ENCODE measurements around the gene MFSD11.
A peak's percentile ranks its signal among the peaks of the same experiment; 100 is the strongest.
"Not testable (repeated sequence)": the region's sequence is repeated elsewhere in the genome, so short reads cannot be mapped to it uniquely, and the experiment has no call there.

MFSD11 gene

DNA sequence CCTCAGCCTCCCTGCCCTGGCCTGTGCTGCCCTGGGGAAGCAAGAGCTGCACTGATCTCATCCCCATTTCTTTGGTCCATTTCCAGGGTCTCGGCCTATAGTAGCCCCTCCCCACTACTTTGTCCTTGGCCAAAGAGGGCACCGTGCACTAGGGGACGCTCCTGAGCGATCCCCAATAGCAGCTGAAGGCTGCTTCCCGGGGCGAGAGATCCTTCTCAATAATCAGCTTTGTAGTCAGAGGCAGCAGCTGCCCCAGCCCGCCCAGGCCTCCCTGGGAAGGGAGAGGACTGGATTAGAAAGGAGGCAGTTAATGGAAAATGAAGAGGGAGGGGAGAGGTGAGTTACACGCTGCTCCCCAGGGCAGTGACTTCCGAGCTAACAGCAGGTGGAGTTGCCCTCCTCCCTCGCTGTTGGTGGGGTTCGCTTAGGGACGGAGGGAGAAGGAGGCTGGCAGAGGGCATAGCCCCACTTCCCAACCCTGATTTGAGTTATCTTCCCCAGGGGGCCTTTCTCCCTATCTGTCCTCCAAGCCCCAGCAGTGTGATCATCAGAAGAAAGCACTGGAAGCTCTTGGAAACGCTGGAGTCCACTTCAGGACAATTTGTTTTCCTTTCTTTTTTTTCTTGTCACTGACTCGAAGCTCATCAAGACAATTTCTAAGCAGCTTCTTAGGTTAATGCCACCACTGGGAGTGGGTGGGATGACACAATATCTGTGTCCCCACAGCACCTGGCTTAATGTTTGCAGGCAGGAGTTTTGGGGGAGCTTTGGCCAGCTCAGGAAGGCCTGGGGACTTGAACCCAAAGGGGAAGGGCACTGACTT, 29.7 kb upstream of the MFSD11 start:
- DNase-seq (ENCODE audit: low spot score) (no peak), FAIRE-seq (no peak)

- DNase-seq (ENCODE audit: low spot score) (peak; percentile 92), FAIRE-seq (peak; percentile 42)
Measured at GRCh38 chr17:76709077-76709950, 28.6 kb upstream of the MFSD11 start.

DNA sequence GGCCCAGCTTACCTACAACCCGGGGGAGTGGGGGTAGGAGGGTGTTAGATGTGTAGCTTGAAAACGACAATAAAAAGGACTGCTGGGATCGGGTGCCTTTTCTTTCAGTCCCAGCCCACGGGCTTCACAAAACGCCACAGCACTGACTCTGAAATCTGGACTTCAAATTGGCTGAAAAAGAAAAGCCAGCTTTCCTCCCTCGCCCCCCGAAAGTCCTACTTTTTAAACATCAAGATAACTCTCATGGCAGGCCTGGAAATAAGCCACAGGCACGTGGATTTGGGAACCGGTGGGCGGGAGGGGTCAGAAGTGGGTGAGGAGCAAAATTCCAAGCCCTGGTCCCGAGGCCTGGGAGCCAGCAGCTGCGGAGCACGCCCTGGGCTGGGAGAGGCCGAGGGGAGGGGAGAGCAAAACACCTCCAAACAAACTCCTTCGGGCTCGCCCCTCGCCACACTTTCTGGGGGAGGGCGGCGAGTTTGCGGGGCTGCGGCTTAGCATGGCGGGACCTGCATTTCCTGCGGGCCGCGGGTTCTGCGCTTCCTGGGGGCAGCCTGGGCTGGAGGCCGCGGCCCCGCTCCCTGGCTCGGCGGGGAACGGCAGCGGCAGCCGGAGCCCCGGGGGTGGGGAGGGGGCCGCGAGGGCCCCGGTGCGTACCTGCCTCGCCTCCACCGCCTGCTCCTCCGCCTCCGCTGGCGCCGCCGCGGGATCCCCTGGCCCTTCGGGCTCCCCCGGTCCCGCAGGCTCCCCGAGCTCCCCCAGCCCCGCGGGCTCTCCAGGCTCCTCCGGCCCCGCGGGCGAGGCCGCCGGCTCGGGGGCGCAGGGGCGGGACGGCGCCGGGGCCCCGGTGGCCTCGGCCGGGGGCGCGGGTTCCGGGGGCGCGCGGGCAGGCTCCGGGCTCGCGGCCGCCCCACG, 27.7 kb upstream of the MFSD11 start:
- FAIRE-seq = not testable (repeated sequence)
- DNase-seq (ENCODE audit: low spot score) = peak; percentile 40

- DNase-seq (ENCODE audit: low spot score) = peak; percentile 93
- FAIRE-seq = peak; percentile 85
Measured at GRCh38 chr17:76710863-76711611, 26.9 kb upstream of the MFSD11 start, which contains the start of gene MXRA7. MXRA7 (minus strand) TSS chr17:76710965; CDS start chr17:76710946, 19 bp downstream.

DNA sequence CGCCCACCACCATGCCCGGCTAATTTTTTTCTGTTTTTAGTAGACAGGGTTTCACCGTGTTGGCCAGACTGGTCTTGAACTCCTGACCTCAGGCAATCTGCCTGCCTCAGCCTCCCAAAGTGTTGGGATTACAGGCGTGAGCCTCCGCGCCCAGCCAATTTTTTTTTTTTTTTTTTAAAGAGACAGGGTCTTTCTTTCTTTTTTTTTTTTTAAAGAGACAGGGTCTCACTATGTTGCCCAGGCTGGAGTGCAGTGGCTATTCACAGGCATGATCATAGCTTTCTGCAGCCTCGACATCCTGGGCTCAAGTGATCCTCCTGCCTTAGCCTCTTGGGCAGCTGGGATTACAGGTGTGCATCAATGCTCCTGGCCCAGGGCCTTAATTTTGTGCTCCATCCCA, 25.6 kb upstream of the MFSD11 start:
- not testable (repeated sequence) for DNase-seq (ENCODE audit: low spot score); FAIRE-seq

DNA sequence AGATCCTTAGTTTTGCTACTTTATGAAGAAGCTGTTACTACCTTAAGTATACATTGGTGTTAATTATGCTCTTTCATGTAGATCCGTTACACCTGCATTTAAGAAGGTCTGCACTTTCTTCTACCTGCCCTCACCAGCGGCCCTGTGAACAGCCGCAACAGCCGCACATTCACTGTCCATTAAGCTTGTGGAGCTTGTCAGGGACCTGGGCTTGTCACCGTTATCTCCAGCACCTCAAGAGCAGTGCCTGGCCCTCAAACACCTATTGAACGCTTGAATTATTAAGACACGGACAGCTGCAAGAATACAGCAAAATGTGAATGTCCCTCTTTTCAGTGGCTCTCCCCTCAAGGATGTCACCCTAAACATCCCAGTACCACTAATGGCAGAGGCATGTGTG, 24.2 kb upstream of the MFSD11 start:
- DNase-seq (ENCODE audit: low spot score) (no peak), FAIRE-seq (no peak)

GRCh38 chr17:76714336-76714735, 23.6 kb upstream of the MFSD11 start:
- no peak for DNase-seq (ENCODE audit: low spot score)
- FAIRE-seq = no peak

DNA sequence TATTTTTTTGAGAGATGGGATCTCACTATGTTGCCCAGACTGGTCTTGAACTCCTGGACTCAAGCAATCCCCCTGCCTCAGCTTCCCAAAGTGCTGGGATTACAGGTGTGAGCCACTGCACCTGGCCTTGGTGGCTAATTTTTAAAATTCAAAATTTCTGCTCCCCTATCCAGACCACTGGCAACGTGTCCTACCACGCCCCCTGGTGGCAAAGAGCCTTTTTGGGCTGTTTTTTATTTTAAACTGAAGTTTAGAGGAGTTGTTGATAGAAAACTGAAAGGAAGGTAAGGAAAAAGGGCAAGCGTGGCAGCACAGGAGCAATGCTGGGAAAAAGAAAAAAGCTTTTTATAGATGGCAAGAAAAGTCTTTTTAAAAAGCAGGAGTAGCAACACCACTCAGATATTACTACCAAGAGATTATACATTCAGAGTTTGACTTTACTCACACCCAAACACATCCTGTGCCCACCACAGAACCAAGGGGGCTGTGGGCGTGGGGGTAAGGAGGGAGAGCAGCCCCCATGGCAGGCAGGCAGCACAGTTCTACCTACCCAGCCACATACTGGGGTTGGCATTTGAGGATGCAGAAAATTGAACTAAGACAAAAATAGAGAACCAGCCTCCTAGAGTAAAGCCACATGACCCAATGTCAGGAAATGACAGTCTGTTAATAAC, 23.0 kb upstream of the MFSD11 start:
- FAIRE-seq (no peak), DNase-seq (ENCODE audit: low spot score) (peak; percentile 65)

DNA sequence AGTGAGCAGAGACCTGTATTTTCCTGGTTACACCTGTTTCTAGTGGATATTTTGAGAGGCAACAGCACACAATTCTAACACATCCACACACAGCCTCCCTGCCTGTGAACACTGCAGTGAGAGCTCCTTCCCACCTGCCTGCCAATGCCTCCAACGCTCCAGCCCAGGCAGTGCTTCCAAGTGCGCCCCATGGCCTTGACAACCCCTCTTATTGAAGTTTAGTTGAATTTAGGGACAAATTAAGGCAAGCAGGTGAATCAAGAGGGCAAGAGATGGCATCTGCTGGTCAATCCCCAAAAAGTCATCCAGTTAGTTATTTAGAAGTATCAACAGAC, 22.5 kb upstream of the MFSD11 start:
- no peak for DNase-seq (ENCODE audit: low spot score)
- no peak for FAIRE-seq

DNA sequence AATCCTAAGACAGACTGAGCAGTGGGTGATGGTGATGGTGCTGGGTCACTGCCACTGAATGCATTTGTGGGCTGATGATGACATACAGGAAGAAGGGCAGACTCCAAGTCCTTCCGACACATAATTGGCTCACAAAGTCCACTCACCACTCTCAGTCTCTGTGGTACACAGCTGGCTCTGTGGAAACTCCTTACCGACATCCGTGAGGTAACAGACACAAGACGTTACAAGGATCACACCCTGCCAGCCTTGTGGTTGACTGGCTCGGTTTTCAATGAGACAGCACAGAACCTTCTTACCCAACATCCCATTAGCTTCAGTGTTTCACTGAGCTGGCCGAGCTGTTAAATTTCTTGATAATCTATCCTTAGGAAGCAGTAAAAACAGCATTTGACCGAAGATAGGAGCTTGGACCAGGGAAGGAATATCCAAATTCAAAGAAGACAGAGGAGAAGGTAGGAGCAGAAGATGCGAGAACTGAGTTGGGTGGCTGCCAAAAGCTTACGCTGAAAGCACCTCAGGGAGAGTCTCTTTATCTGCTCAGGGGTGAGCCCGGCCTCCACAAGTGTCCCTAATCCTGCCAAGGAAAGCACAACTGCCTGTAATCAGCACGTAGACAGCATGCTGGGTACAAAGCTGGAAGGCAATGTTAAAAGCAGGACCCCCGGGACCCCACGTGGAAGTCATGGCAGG, 21.6 kb upstream of the MFSD11 start:
- FAIRE-seq (no peak), DNase-seq (ENCODE audit: low spot score) (no peak)

DNA sequence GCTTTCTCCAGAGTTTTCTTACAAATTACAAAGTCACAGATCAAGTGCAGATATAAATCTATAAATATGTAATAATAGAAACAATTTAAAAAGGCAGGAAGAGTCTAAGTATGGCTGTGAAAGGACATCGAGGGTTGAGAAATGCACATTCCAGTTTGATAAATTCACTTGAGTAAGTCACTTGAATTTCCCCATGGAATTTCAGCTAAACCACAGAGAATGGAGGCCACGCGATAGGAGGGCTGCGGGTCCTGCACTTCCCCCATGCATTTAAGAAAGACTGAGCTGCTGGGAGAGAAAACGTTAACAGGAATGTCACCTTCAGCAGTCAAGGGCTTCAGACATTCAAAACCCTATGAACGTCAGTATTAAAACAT, 21.1 kb upstream of the MFSD11 start:
- FAIRE-seq (no peak), DNase-seq (ENCODE audit: low spot score) (no peak)

DNA sequence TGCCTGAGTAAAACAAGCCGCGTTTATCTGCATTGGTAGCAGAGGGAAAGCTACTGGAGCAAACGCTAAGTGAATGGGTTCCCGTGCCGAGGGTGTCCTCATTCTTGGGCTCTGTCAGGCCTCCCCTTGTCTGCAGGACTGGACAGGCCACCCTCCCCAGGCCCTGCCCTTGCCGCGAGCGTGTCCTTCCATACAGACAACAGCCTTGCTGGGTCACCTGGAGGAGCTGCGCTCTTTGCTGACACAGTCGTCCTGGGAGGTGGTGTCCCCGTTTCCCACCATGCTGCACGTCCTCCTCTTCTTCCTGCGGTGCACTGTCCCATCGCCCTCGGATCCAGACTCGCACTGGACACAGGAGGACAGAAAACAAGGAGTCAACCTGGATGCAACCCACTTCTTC, 19.4 kb upstream of the MFSD11 start:
- no peak for FAIRE-seq

DNA sequence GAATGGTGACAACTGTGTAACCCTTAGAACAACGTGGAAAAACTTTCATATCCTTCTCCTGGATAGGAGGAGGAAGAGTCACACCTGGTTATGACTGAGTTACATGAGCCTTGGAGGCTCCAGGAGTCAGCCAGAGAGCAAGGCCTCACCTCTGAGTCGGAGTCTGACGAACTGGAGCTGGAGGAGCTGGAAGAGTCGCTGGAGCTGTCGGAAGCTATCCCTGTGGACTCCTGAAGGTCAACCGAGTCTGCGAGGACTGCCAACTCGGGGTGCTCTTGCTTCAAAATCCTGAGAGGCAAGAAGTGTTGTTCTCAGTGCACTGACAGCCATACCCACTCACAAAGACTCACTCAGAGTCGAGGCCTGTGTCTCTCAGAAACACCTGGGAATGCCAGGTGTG, 17.7 kb upstream of the MFSD11 start:
- FAIRE-seq = no peak
- DNase-seq (ENCODE audit: low spot score) = no peak

More for the DNA sequence above, 19.4 kb upstream of the MFSD11 start:
- no peak for DNase-seq (ENCODE audit: low spot score)

- no peak for DNase-seq (ENCODE audit: low spot score)
- FAIRE-seq = no peak
Measured at GRCh38 chr17:76720941-76721340, 17.0 kb upstream of the MFSD11 start.

GRCh38 chr17:76721463-76721862, 16.5 kb upstream of the MFSD11 start:
- FAIRE-seq (no peak), DNase-seq (ENCODE audit: low spot score) (no peak)

DNA sequence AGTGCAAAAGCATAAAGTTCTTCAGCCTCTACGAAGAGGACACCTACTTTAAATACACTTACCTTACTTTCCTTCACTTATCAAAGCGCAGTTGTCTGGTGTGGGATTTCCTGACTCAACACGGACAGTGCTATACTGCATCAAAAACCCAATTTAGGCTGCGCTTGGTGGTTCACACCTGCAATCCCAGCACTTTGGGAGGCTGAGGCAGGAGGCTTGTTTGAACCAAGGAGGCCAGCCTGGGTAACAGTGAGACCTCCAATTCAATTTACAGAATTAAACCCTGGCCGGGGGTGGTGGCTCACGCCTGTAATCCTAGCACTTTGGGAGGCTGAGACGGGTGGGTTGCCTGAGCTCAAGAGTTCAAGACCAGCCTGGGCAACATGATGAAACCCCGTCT, 15.6 kb upstream of the MFSD11 start:
- DNase-seq (ENCODE audit: low spot score) = no peak
- no peak for FAIRE-seq

GRCh38 chr17:76722977-76723376, 14.9 kb upstream of the MFSD11 start:
- not testable (repeated sequence) for DNase-seq (ENCODE audit: low spot score); FAIRE-seq

GRCh38 chr17:76723812-76724211, 14.1 kb upstream of the MFSD11 start:
- FAIRE-seq = no peak
- DNase-seq (ENCODE audit: low spot score) = no peak

DNA sequence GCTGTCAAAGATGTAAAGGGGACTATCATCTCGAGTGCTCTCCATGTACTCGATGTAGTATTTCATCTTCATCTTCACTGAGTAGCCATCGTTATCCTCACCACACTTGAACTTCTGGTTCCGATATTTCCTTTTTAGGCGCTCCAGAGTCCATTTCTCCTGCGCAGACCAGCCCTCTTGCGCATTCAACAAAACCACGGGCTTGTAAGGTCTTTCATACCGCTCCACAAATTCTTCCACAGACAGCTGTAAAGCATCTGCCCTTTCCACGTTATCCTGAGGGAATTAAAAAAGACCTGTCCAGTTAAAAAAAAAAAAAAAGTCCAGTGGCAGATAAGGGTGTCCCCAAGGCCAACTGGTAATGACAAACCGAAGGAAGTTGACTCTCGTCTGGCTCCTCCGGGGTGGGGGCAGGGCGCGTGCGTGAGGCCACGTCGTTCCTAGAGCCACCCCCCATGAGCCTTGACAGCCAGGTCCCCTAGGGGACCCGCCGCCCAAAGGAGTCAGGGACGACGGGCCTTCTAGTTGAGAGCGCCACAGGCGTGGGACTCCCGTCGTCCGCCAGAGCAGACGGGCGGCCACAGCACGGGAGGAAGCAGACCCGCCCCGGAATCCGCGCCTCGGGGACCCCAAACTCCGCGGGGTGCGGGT, 12.2 kb upstream of the MFSD11 start:
- FAIRE-seq = no peak

More for the DNA sequence above, 12.2 kb upstream of the MFSD11 start:
- DNase-seq (ENCODE audit: low spot score) = peak; percentile 48
